ENCODE results near the gene TRIM16.
A peak's percentile ranks its signal among the peaks of the same experiment; 100 is the strongest.
"Not testable (repeated sequence)": the region's sequence is repeated elsewhere in the genome, so short reads cannot be mapped to it uniquely, and the experiment has no call there.

The TRIM16 gene

DNA sequence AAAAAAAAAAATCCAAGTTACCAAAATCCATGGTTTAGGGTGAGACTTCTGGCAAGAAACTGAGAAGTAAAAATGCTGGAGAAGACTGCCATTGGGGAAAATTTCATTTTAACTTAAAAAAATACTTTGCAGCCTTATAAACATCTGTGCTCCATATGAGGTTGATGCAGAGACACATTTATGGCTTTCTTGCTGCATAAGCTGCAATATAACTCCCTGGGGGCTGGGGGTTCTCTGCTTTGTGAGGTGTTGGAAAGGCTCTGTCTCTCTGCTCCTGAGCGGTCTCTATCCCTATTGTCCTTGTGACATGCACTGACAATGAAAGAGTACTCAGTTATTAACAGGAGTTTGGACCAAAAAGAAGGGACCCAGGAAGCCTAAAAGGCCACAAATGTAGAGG, 71.0 kb downstream of the TRIM16 start:
- peak; percentile 91 for FAIRE-seq

DNA sequence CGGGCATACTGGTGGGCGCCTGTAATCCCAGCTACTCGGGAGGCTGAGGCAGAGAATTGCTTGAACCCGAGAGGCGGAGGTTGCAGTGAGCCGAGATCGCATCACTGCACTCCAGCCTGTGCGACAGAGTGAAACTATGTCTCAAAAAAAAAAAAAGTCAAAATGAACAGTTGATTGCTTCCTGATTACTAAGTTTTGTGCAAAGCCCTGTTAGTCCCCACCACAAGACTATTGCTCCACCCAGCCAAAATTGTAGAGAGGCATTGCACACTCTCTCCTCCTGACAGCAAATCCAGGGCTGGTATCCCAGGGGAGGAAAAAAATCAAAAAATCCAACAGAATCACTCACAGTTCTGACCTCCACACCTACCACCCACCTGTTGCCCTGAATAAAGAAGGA, 91.2 kb downstream of the TRIM16 start:
- not testable (repeated sequence) for FAIRE-seq

DNA sequence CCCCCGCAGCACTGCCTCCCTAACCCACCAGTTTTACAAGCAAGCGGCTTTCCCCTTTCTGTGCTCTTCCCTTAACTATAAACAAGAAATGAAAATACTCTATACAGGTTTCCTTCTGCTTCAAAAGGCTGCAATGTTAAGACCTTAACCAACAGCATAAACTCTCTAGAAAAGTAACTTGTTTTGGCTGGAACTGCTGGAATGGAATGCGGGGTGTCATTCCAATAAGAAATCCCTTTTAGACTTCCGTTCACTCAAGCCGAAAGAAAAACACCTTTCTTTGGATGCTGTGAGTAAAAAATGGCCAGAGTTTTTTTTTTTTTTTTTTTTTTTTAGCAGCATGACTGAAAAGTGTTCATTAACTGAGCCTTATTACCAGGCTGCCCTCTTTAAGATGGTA, 92.1 kb downstream of the TRIM16 start:
- peak; percentile 67 for FAIRE-seq

DNA sequence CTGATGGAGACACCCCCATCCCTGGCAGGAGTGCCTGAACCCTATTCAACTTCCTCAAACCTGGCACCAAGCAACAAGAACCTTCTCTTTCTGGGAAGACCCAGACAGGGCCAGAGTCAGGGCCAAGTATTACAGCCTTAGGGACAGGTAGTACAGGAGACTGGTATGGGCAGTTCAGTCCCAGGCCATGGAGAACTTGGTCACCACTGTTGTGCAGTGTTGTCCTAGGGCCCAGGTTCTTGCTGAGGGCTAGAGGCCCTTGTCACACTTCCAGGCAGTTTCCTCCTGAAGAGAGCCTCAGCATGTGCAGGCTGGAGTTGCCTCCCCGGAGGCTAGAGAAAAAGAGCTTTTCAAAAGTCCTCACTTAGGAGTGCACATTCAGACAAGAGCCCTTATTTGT, 93.3 kb downstream of the TRIM16 start:
- not testable (repeated sequence) for FAIRE-seq

DNA sequence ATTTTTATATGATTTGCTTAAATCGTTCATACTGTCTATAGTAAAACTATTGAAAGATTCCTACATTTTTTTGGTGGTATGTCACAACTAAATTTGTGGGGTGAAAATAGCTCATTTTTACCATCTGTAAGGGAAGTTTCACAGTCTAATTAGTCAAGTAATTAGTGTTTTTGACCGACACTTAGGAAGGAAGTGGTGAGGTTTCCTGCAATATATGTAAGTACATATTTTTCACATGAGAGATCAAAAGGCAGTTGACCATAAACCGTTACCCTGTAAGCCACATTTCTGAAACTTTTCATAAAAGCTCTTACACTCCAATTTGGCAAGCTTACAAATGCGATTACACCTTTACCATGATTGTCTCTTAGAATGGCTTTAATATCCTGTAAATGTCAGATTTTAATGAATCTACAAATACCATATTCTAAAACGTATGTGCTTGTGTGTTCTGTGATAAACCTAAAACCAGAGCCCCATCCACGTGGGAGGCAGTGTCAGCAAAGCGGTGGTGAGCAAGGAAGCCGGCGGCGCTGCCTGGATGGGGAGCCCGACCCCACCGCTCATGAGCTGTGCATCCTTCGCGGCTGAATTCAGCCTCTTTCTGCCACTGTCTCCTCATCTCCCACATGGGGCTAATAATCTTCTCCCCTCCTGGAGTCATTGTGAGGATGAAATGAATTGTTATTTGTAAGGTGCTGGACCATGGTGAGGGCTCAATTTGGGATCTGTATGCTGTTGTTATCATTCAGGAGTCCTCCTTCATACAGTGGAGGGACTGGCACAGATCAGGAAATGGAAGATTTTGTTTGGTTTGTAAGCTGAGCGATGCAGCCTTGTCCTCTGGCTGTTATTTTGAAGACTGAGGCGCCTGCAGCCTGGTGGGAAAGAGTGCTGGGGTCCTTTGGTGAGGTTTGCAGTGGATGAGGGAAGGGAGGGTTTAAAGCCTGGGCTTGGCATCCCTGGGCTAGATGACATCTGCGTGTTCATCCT, 94.3 kb downstream of the TRIM16 start:
- FAIRE-seq = not testable (repeated sequence)

DNA sequence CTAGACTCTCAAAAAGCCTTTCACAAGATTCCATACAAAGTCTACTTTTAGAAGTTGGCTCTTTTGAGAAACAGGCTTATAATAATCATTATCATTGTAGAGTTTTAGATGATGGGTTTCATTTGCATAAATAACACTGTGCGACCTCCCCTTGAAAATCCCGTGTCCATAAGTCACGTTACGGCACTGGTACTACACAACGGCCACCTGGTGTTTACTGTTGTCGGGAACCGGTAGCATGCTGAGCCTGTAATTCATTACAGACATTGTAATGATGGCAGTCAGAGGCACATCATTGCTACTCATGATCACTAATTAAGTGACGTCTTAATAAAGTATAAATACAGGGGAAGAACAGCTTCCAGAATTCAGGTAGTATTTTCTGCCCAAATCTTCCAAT, 96.1 kb downstream of the TRIM16 start:
- FAIRE-seq = not testable (repeated sequence)

DNA sequence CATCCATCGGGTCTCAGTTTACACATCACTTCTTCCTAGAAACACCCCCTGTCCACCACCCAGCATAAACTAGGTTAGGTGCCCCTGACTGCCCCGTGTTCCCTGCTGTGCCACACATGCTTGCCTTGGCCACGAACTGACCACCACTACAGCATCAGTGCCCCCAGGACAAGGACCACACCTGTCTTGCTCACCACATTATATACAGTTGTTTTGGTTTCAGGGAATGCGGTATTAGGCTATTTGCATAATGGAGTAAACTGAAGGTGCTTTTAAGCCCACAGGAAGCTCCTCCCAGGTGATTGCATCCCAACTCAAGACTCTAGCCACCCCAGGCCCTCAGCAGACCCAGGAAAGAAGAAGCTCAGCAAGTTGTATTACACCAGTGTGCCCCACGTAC, 100.8 kb downstream of the TRIM16 start:
- FAIRE-seq = not testable (repeated sequence)

DNA sequence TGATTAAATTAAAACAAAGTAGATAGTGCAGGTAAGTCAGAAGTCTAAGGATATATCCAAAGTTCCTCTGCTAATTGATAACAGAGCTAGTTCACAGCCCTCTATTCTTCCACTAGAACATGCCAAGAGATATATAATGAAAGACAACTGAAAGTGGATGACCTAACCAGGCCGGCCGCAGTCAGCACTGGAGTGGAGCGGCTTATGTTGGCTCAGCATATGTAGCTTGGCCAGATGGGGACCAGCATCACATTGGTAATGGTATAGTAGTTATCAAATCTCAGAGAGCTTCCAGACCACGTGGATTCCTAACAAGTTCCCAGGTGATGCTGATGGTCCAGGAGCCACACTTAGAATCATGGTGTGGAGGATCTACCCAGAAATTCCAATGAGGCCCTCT, 102.6 kb downstream of the TRIM16 start:
- not testable (repeated sequence) for FAIRE-seq
